Osteocyte (in vitro differentiated cells): ENCODE results near the gene PHACTR3. TPM values are rescaled to one million over a fixed set of nuclear protein-coding genes. Genes with fewer than 3 reads are reported as not detected.

Experiments
- DNase-seq: peaks from one replicate; pipeline ENCODE4 v3.0.0; 2021; ENCODE audit warnings: mixed read lengths; ENCODE audit not compliant: unreplicated experiment; ENCODE audit errors: extremely low spot score
- H3K27ac Mint-ChIP-seq: one replicate; pipeline ENCODE4 v1.8.0; 2021; ENCODE audit warnings: mild to moderate bottlenecking, mixed read lengths; ENCODE audit not compliant: unreplicated experiment
- H3K27me3 Mint-ChIP-seq: one replicate; pipeline ENCODE4 v1.8.0; 2021; ENCODE audit warnings: mixed read lengths; ENCODE audit not compliant: unreplicated experiment
- H3K36me3 Mint-ChIP-seq: one replicate; pipeline ENCODE4 v1.8.0; 2021; ENCODE audit warnings: mixed read lengths; ENCODE audit not compliant: unreplicated experiment
- H3K4me1 Mint-ChIP-seq: one replicate; pipeline ENCODE4 v1.8.0; 2021; ENCODE audit warnings: mixed read lengths; ENCODE audit not compliant: unreplicated experiment
- H3K4me3 Mint-ChIP-seq: one replicate; pipeline ENCODE4 v1.8.0; 2021; ENCODE audit warnings: mild to moderate bottlenecking, moderate library complexity, mixed read lengths; ENCODE audit not compliant: unreplicated experiment
- H3K9me3 Mint-ChIP-seq: one replicate; pipeline ENCODE4 v1.8.0; 2021; ENCODE audit warnings: mixed read lengths; ENCODE audit not compliant: unreplicated experiment
- total RNA-seq: library from RNA; stranded (reverse); gene quantifications from 2 replicates; pipeline ENCODE4 v1.2.1, GENCODE V29; 2021
- TF ChIP-seq, protein P1 (sequence below): fragments of 200-600 bp; sonication (generic); IDR thresholded peaks from 2 replicates; pipeline ENCODE4 v1.5.0; 2021; ENCODE audit warnings: antibody characterized with exemption, mild to moderate bottlenecking, moderate library complexity

The PHACTR3 gene
- total RNA-seq, 1 donor from 2014 or later: not detected

DNA sequence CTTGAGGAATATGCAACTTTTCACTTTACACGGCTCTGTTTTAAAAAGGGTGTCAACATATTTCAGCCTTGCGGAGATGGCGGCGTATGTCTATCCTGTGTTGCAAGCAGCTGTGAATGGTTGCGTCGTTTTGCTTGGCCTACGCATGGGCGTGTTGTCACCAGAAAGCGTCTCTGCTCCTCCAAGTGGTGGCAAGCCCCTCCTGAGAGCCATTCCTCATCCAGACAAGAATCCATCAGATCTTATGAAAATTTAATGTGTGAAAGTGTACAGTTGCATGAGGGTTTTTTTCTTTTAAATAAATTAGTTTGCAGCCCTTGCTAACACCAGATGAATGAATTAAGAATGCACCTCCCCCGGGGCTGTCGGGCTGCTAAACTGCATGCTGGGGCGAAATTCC is 114.4 kb downstream of the PHACTR3 start:
- H3K9me3 Mint-ChIP-seq: peaks cover 15% of the 10 kb centered on the region
- TF ChIP-seq, protein P1, sequence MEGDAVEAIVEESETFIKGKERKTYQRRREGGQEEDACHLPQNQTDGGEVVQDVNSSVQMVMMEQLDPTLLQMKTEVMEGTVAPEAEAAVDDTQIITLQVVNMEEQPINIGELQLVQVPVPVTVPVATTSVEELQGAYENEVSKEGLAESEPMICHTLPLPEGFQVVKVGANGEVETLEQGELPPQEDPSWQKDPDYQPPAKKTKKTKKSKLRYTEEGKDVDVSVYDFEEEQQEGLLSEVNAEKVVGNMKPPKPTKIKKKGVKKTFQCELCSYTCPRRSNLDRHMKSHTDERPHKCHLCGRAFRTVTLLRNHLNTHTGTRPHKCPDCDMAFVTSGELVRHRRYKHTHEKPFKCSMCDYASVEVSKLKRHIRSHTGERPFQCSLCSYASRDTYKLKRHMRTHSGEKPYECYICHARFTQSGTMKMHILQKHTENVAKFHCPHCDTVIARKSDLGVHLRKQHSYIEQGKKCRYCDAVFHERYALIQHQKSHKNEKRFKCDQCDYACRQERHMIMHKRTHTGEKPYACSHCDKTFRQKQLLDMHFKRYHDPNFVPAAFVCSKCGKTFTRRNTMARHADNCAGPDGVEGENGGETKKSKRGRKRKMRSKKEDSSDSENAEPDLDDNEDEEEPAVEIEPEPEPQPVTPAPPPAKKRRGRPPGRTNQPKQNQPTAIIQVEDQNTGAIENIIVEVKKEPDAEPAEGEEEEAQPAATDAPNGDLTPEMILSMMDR: no peak
- H3K36me3 Mint-ChIP-seq: no peaks in the 10 kb centered on the region
- no peak overlapping the region for H3K27ac Mint-ChIP-seq
- no peaks in the 10 kb centered on the region for H3K4me1 Mint-ChIP-seq
- no peak overlapping the region for H3K4me3 Mint-ChIP-seq
- DNase-seq: no peak
- no peaks in the 10 kb centered on the region for H3K27me3 Mint-ChIP-seq

DNA sequence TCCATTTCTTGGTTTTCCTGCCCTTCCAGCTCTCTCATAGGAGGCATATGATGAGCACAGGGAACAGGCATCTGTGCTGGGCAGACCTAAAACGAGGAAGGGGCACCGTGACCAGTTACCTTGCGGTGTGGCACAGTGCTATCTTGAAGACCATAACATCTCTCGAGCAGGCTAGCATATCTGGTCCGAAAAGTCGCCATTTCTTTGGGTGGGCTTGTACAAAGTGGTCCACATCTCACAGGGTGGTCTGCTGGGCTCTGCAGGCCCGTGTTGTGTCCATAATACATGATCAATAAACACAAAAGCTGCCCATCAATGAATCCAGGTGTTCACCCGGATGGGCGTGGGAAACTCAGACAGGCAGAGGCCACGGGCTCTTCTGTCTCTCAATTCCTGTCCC is 115.7 kb downstream of the PHACTR3 start:
- Mint-ChIP-seq H3K9me3 (peaks cover 9% of the 10 kb centered on the region), H3K36me3 (no peaks in the 10 kb centered on the region)
- TF ChIP-seq, protein P1: no peak

DNA sequence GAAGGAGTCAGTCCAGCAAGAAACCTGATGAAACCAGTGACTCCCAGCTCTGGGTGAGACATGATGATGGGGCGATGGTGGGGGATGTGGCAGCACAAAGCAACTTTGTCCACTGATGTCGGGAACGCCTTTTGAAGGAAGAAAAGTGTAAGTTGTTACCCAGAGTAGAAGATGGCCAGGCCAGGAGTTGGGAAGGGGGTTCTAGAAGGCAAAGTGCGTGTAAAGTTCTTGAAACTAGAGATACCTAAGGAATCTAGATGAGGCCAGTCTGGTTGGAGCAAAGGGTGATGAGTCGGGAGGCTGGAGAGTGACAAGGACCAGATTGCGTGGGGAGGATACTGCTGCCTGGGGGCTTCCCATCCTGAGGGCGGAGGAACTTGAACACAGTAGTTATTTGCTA is 117.0 kb downstream of the PHACTR3 start:
- TF ChIP-seq, protein P1: no peak
- Mint-ChIP-seq H3K27ac (no peak overlapping the region), H3K9me3 (peaks cover 9% of the 10 kb centered on the region), H3K4me1 (no peaks in the 10 kb centered on the region), H3K4me3 (no peak overlapping the region), H3K36me3 (no peaks in the 10 kb centered on the region), H3K27me3 (no peaks in the 10 kb centered on the region)
- DNase-seq: peak; percentile 60

More for the DNA sequence above, 115.7 kb downstream of the PHACTR3 start:
- peak; percentile 74 for DNase-seq
- Mint-ChIP-seq H3K4me1 (no peaks in the 10 kb centered on the region), H3K27me3 (no peaks in the 10 kb centered on the region), H3K27ac (no peak overlapping the region), H3K4me3 (no peak overlapping the region)

DNA sequence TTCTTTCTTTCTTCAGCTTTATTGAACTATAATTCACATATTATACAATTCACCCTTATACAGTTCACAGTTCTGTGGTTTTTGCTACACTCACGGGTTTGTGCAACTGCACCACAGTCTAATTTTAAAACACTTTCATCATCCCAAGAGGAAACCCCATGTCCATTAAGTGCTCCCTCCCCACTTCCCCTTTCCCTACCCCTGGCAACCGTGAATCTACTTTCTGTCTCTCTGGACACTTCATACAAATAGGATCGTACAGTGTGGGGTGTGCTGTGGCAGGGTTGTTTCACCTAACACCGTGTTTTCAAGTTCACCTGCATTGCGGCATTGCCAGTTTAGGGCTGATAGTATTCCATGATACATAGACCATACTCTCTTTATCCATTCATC is 118.8 kb downstream of the PHACTR3 start:
- H3K4me1 Mint-ChIP-seq: no peaks in the 10 kb centered on the region
- no peaks in the 10 kb centered on the region for H3K36me3 Mint-ChIP-seq
- no peak overlapping the region for H3K4me3 Mint-ChIP-seq
- H3K27me3 Mint-ChIP-seq: no peaks in the 10 kb centered on the region
- TF ChIP-seq, protein P1: no peak
- DNase-seq: peak; percentile 66
- peaks cover 9% of the 10 kb centered on the region for H3K9me3 Mint-ChIP-seq
- H3K27ac Mint-ChIP-seq: no peak overlapping the region

DNA sequence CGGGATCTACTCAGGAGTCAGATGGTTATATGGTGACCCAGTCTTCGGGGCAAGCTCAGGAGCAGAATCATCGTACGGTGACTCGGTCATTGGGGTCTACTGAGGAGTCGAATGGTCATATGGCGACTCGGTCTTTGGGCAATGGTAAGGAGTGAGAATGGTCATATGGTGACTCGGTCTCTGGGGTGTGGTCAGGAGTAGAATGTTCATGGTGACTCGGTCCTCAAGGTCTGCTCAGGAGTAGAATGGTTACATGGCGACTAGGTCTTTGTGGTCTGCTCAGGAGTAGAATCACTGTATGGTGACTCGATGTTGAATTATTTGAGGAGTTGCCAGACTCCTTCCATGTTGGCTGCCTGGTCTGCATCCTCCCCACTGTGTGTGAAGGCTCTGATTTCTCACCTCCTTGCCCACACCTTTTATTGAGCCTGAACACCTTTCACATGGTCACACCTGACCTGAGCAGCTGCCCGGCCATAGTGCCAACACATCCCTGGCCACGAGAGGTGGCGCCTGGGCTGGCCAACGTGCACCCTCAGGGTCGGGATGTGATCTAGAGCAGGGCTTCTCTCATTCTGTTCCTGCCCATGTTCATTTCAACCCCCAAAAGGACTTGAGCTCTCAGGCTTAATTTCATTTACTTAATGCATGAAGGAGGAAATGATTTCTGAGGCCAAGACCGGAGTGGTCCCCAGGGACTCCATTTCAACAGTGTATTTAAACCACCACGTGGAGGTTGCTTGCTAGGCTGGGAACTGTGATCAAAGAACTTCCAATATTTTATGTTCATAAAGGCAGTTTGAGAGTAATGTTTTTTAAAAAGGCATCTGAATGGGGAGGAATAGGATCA is 119.5 kb downstream of the PHACTR3 start:
- Mint-ChIP-seq H3K4me1 (no peaks in the 10 kb centered on the region), H3K27me3 (no peaks in the 10 kb centered on the region), H3K36me3 (no peaks in the 10 kb centered on the region), H3K4me3 (no peak overlapping the region), H3K27ac (no peak overlapping the region), H3K9me3 (peaks cover 9% of the 10 kb centered on the region)
- TF ChIP-seq, protein P1: no peak
- peak; percentile 68 for DNase-seq
